DND-41 (cell line): ENCODE results near the gene TMA7.

Source experiments
- CTCF ChIP-seq: IDR thresholded peaks from 2 replicates; pipeline ENCODE4 v1.5.1; 2012; ENCODE audit warnings: borderline replicate concordance, low read length, moderate library complexity, mild to moderate bottlenecking; ENCODE audit not compliant: poor library complexity, severe bottlenecking; ENCODE audit errors: extremely low read depth
- EZH2 ChIP-seq: IDR thresholded peaks from 3 replicates; pipeline ENCODE4 v1.6.1; 2012; ENCODE audit warnings: borderline replicate concordance, low read depth, mild to moderate bottlenecking, moderate library complexity, low read length, inconsistent platforms; ENCODE audit not compliant: severe bottlenecking

GRCh38 chr3:48426401-48426909 is 13.6 kb upstream of the TMA7 start:
- TF ChIP-seq EZH2 = no peak
- TF ChIP-seq CTCF = no peak
